Loucy (cell line): ENCODE measurements around the gene MYL3.

Source experiments
- CTCF ChIP-seq: fragments of 200-600 bp; sonication (generic); conservative IDR thresholded peaks from 2 replicates; pipeline ENCODE4 v1.5.1; 2014; ENCODE audit warnings: mild to moderate bottlenecking, antibody characterized with exemption, low read length
- EZH2phosphoT487 ChIP-seq: fragments of 200-600 bp; IDR thresholded peaks from 2 replicates; pipeline ENCODE4 v1.6.1; 2018; ENCODE audit warnings: antibody characterized with exemption, mild to moderate bottlenecking, moderate library complexity, borderline replicate concordance

- TF ChIP-seq CTCF (no peak), EZH2phosphoT487 (no peak)
These were observed 4.3 kb upstream of the MYL3 start for GRCh38 chr3:46867550-46867898.
